GM20000 (cell line): ENCODE measurements around the gene TRIM21.

ENCODE experiments used
- DNase-seq: peaks from one replicate; pipeline ENCODE4 v3.0.0; 2012; ENCODE audit warnings: low spot score
- CTCF ChIP-seq: IDR thresholded peaks from 2 replicates; pipeline ENCODE4 v1.5.1; 2012; ENCODE audit warnings: mild to moderate bottlenecking, control low read depth; ENCODE audit errors: extremely low read depth, missing control alignments

The TRIM21 gene

GRCh38 chr11:4393209-4393857 is at the start of gene TRIM21:
Gene TRIM21, minus strand, starts transcription at chr11:4393702. Its CDS starts 3,293 bp downstream, at chr11:4390409.
- TF ChIP-seq CTCF: no peak
- peak; percentile 82 for DNase-seq

GRCh38 chr11:4441515-4441914 is 48.0 kb upstream of the TRIM21 start:
- no peak for TF ChIP-seq CTCF
- no peak for DNase-seq

GRCh38 chr11:4436411-4436810 is 42.9 kb upstream of the TRIM21 start:
- no peak for TF ChIP-seq CTCF
- DNase-seq: no peak

GRCh38 chr11:4433856-4434255 is 40.4 kb upstream of the TRIM21 start:
- no peak for TF ChIP-seq CTCF
- DNase-seq: no peak

- DNase-seq: no peak
- no peak for TF ChIP-seq CTCF
Observed at GRCh38 chr11:4430051-4430450, 36.5 kb upstream of the TRIM21 start.

- DNase-seq: no peak
- TF ChIP-seq CTCF: no peak
Observed at GRCh38 chr11:4418403-4418802, 24.9 kb upstream of the TRIM21 start.

- DNase-seq: no peak
- no peak for TF ChIP-seq CTCF
Observed at GRCh38 chr11:4416816-4417215, 23.3 kb upstream of the TRIM21 start.
